ENCODE measurements around the gene CENPH. TPM values are rescaled to one million over a fixed set of nuclear protein-coding genes. Genes with fewer than 3 reads are reported as not detected.

Gene CENPH
- total and polyA plus RNA-seq, 3 experiments from 2014 or later = 8.5 to 51.2 (median 49.6) TPM

DNA sequence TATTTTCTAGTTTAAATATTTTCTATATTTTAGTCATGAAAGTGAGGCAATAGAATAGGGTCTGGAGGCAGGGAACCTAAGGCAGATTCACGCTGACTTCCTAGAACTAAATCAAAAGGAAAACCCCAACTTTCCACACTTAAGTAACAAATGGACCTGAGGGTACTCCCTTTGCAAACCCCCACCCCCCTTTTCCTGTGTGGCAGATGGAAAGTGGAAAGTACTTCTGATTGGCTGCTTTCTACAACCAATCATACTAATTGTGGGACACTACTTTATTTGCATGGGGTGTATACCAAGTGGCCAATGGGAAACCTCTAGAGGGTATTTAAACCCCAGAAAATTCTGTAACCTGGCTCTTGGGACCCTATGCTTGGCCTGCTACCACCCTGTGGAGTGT is 4.8 kb upstream of the CENPH start:
- peaks cover 0 to 5% (median 0%) of the 10 kb centered on the region in 3 donors for H3K36me3 Mint-ChIP-seq
- Histone ChIP-seq H3K36me3 (ENCODE audit: insufficient read depth, low read length) (no peaks in the 10 kb centered on the region), H3K27ac (ENCODE audit: low read depth, low read length) (no peak overlapping the region), H3K9me3 (ENCODE audit: low read length) (no peaks in the 10 kb centered on the region), H3K27me3 (ENCODE audit: insufficient read depth, low read length, poor library complexity, severe bottlenecking) (no peaks in the 10 kb centered on the region), H3K4me1 (ENCODE audit: insufficient read depth, low read length) (peaks cover under 1% of the 10 kb centered on the region), H3K4me3 (ENCODE audit: low read length) (no peak overlapping the region)
- H3K27me3 Mint-ChIP-seq = no peaks in the 10 kb centered on the region
- POLR2A ChIA-PET = no interaction called here
- peaks cover 6 to 11% (median 10%) of the 10 kb centered on the region in 3 donors for H3K4me1 Mint-ChIP-seq
- H3K9me3 Mint-ChIP-seq = no peaks in the 10 kb centered on the region
- no peak overlapping the region for H3K27ac Mint-ChIP-seq
- no peak for DNase-seq
- no peak overlapping the region for H3K4me3 Mint-ChIP-seq
- CTCF ChIA-PET = no interaction called here

GRCh38 chr5:69187342-69187741 is 2.0 kb upstream of the CENPH start:
- Histone ChIP-seq H3K27ac (ENCODE audit: low read depth, low read length) (no peak overlapping the region), H3K27me3 (ENCODE audit: insufficient read depth, low read length, poor library complexity, severe bottlenecking) (no peaks in the 10 kb centered on the region), H3K36me3 (ENCODE audit: insufficient read depth, low read length) (no peaks in the 10 kb centered on the region), H3K4me1 (ENCODE audit: insufficient read depth, low read length) (peaks cover 7% of the 10 kb centered on the region), H3K9me3 (ENCODE audit: low read length) (no peaks in the 10 kb centered on the region), H3K4me3 (ENCODE audit: low read length) (no peak overlapping the region)
- peaks cover 0 to 7% (median 0%) of the 10 kb centered on the region in 3 donors for H3K36me3 Mint-ChIP-seq
- H3K4me3 Mint-ChIP-seq = peak overlapping the region in 6 of 7 donors; percentile 29 to 74 (median 42)
- H3K27me3 Mint-ChIP-seq = no peaks in the 10 kb centered on the region
- no peaks in the 10 kb centered on the region for H3K9me3 Mint-ChIP-seq
- peaks cover 15 to 19% (median 18%) of the 10 kb centered on the region in 3 donors for H3K4me1 Mint-ChIP-seq
- ChIA-PET CTCF (no interaction called here), POLR2A (no interaction called here)
- no peak for DNase-seq
- H3K27ac Mint-ChIP-seq = peak overlapping the region in 3 of 8 donors; percentile 30 to 79 (median 32)

- DNase-seq = peak in 1 of 5 donors; percentile 3
- Mint-ChIP-seq H3K27me3 (no peaks in the 10 kb centered on the region), H3K9me3 (no peaks in the 10 kb centered on the region), H3K4me1 (peaks cover 15 to 19% (median 18%) of the 10 kb centered on the region in 3 donors), H3K27ac (peak overlapping the region; percentile 82 to 98 (median 92)), H3K36me3 (peaks cover 0 to 11% (median 0%) of the 10 kb centered on the region in 3 donors), H3K4me3 (peak overlapping the region; percentile 87 to 94 (median 91))
- peak overlapping the region; percentile 94 for H3K4me3 ChIP-seq (ENCODE audit: low read length)
- H3K27me3 ChIP-seq (ENCODE audit: insufficient read depth, low read length, poor library complexity, severe bottlenecking) = no peaks in the 10 kb centered on the region
- H3K9me3 ChIP-seq (ENCODE audit: low read length) = no peaks in the 10 kb centered on the region
- no peaks in the 10 kb centered on the region for H3K36me3 ChIP-seq (ENCODE audit: insufficient read depth, low read length)
- CTCF ChIA-PET = interaction anchor here (1.5 kb wide), 1 partner anchor 10 kb away, joined by 3 read pairs; no protein-coding TSS in a partner anchor
- peaks cover 7% of the 10 kb centered on the region for H3K4me1 ChIP-seq (ENCODE audit: insufficient read depth, low read length)
- POLR2A ChIA-PET = interaction anchor here (1.2 kb wide), 1 partner anchor 46 kb away, joined by 4 read pairs; the partner anchor contains the start of gene CDK7
- peak overlapping the region; percentile 87 for H3K27ac ChIP-seq (ENCODE audit: low read depth, low read length)
These were observed 597 bp upstream of the CENPH start for GRCh38 chr5:69188811-69189161.

- no peaks in the 10 kb centered on the region for H3K4me1 ChIP-seq (ENCODE audit: insufficient read depth, low read length)
- Mint-ChIP-seq H3K27ac (peak overlapping the region in 2 of 8 donors; percentile 3 to 38), H3K4me3 (no peak overlapping the region), H3K9me3 (no peaks in the 10 kb centered on the region), H3K4me1 (no peaks in the 10 kb centered on the region), H3K27me3 (no peaks in the 10 kb centered on the region), H3K36me3 (peaks cover 1 to 14% (median 4%) of the 10 kb centered on the region in 3 donors)
- H3K36me3 ChIP-seq (ENCODE audit: insufficient read depth, low read length) = no peaks in the 10 kb centered on the region
- H3K27ac ChIP-seq (ENCODE audit: low read depth, low read length) = no peak overlapping the region
- H3K27me3 ChIP-seq (ENCODE audit: insufficient read depth, low read length, poor library complexity, severe bottlenecking) = no peaks in the 10 kb centered on the region
- POLR2A ChIA-PET = no interaction called here
- DNase-seq = no peak
- H3K9me3 ChIP-seq (ENCODE audit: low read length) = no peaks in the 10 kb centered on the region
- no peak overlapping the region for H3K4me3 ChIP-seq (ENCODE audit: low read length)
- CTCF ChIA-PET = interaction anchor here (1.3 kb wide), 1 partner anchor 9 kb away, joined by 3 read pairs; no protein-coding TSS in a partner anchor
These were observed 13.1 kb downstream of the CENPH start for GRCh38 chr5:69202497-69202896.

GRCh38 chr5:69206528-69207190 is 17.3 kb downstream of the CENPH start:
- ChIA-PET POLR2A (no interaction called here), CTCF (no interaction called here)
- H3K27me3 ChIP-seq (ENCODE audit: insufficient read depth, low read length, poor library complexity, severe bottlenecking) = no peaks in the 10 kb centered on the region
- no peaks in the 10 kb centered on the region for H3K27me3 Mint-ChIP-seq
- DNase-seq = no peak
- no peaks in the 10 kb centered on the region for H3K9me3 ChIP-seq (ENCODE audit: low read length)
- no peak overlapping the region for H3K4me3 ChIP-seq (ENCODE audit: low read length)
- H3K4me1 ChIP-seq (ENCODE audit: insufficient read depth, low read length) = no peaks in the 10 kb centered on the region
- peaks cover 0 to 2% (median 0%) of the 10 kb centered on the region in 3 donors for H3K4me1 Mint-ChIP-seq
- H3K9me3 Mint-ChIP-seq = no peaks in the 10 kb centered on the region
- H3K4me3 Mint-ChIP-seq = no peak overlapping the region
- H3K27ac ChIP-seq (ENCODE audit: low read depth, low read length) = no peak overlapping the region
- no peaks in the 10 kb centered on the region for H3K36me3 ChIP-seq (ENCODE audit: insufficient read depth, low read length)
- no peak overlapping the region for H3K27ac Mint-ChIP-seq
- H3K36me3 Mint-ChIP-seq = peaks cover 2 to 4% (median 3%) of the 10 kb centered on the region in 3 donors

DNA sequence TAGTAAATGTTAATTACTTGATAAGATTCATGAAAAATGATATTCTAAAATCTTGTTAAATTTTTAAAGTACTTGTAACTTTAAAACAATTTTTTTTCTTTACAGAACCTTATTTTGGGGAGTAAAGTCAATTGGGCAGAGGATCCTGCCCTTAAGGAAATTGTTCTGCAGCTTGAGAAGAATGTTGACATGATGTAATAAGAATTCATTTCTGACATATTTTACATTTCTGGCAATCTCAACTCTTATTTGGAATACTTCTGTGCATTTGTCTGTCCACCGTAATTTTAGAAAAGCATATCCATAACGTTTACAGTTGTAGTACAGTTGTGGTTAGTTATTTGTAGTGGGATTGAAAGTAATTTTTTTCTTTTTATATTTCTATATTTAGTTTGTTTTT is 20.2 kb downstream of the CENPH start:
- no peak overlapping the region for H3K27ac Mint-ChIP-seq
- ChIA-PET CTCF (interaction anchor here (1.3 kb wide), 1 partner anchor 25 kb away, joined by 4 read pairs; the partner anchor contains the start of gene CDK7), POLR2A (no interaction called here)
- H3K36me3 Mint-ChIP-seq = peaks cover 0 to 2% (median 1%) of the 10 kb centered on the region in 3 donors
- H3K4me1 Mint-ChIP-seq = peaks cover 0 to 7% (median 4%) of the 10 kb centered on the region in 3 donors
- H3K36me3 ChIP-seq (ENCODE audit: insufficient read depth, low read length) = no peaks in the 10 kb centered on the region
- no peak overlapping the region for H3K4me3 ChIP-seq (ENCODE audit: low read length)
- no peaks in the 10 kb centered on the region for H3K27me3 ChIP-seq (ENCODE audit: insufficient read depth, low read length, poor library complexity, severe bottlenecking)
- no peak overlapping the region for H3K4me3 Mint-ChIP-seq
- no peak overlapping the region for H3K27ac ChIP-seq (ENCODE audit: low read depth, low read length)
- no peak for DNase-seq
- H3K9me3 Mint-ChIP-seq = no peaks in the 10 kb centered on the region
- no peaks in the 10 kb centered on the region for H3K27me3 Mint-ChIP-seq
- no peaks in the 10 kb centered on the region for H3K9me3 ChIP-seq (ENCODE audit: low read length)
- no peaks in the 10 kb centered on the region for H3K4me1 ChIP-seq (ENCODE audit: insufficient read depth, low read length)

DNA sequence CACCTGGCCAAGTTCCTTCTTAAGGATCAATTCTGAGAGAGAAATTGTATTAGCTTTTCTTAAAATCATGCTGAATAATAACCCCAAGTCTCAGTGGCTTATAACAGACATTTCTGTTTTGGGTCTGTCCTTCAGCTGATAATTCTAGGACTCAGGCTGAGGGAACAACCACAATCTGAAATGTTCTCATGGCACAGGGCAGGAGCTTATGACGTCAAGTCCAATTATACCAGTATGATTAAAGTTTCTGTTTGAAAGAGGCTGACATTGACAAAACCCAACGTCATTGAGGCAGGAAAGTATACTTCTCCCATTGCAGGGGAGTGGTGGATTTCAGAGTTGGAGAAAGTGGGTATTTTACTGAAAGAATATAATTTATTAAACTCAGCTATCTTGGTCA is 21.8 kb downstream of the CENPH start:
- Mint-ChIP-seq H3K4me1 (peaks cover 1 to 11% (median 8%) of the 10 kb centered on the region in 3 donors), H3K27me3 (no peaks in the 10 kb centered on the region), H3K4me3 (no peak overlapping the region), H3K36me3 (peaks cover 0 to 2% (median 1%) of the 10 kb centered on the region in 3 donors), H3K27ac (peak overlapping the region in 1 of 8 donors; percentile 12), H3K9me3 (no peaks in the 10 kb centered on the region)
- Histone ChIP-seq H3K4me3 (ENCODE audit: low read length) (no peak overlapping the region), H3K9me3 (ENCODE audit: low read length) (no peaks in the 10 kb centered on the region), H3K27me3 (ENCODE audit: insufficient read depth, low read length, poor library complexity, severe bottlenecking) (no peaks in the 10 kb centered on the region), H3K27ac (ENCODE audit: low read depth, low read length) (no peak overlapping the region), H3K36me3 (ENCODE audit: insufficient read depth, low read length) (no peaks in the 10 kb centered on the region), H3K4me1 (ENCODE audit: insufficient read depth, low read length) (no peaks in the 10 kb centered on the region)
- ChIA-PET POLR2A (no interaction called here), CTCF (interaction anchor here (1.3 to 1.7 kb wide), 2 partner anchors 9 to 14 kb away, joined by 3 to 5 read pairs; no protein-coding TSS in a partner anchor)
- no peak for DNase-seq

DNA sequence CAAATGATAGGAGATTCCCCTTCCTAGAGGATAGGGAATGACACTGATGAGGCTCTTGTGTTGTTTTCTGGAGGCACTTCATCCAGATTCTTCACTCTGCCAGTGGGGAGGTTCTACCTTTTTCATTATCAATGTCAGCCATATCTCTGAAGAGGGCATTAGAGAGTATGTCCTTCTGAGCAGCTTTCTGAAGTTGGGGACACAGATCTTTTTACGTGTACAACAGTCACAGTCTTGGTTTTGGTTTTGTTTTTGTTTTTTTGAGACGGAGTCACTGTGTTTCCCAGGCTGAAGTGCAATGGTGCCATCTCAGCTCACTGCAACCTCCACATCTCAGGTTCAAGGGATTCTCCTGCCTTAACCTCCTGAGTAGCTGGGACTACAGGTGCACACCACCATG is 22.6 kb downstream of the CENPH start:
- Mint-ChIP-seq H3K4me3 (peak overlapping the region in 2 of 7 donors; percentile 21 to 32), H3K4me1 (peaks cover 3 to 13% (median 10%) of the 10 kb centered on the region in 3 donors), H3K27ac (peak overlapping the region in 3 of 8 donors; percentile 23 to 72 (median 47)), H3K27me3 (no peaks in the 10 kb centered on the region), H3K9me3 (no peaks in the 10 kb centered on the region), H3K36me3 (peaks cover 0 to 1% (median 0%) of the 10 kb centered on the region in 3 donors)
- Histone ChIP-seq H3K27ac (ENCODE audit: low read depth, low read length) (no peak overlapping the region), H3K4me1 (ENCODE audit: insufficient read depth, low read length) (no peaks in the 10 kb centered on the region), H3K36me3 (ENCODE audit: insufficient read depth, low read length) (no peaks in the 10 kb centered on the region), H3K9me3 (ENCODE audit: low read length) (no peaks in the 10 kb centered on the region), H3K4me3 (ENCODE audit: low read length) (no peak overlapping the region), H3K27me3 (ENCODE audit: insufficient read depth, low read length, poor library complexity, severe bottlenecking) (no peaks in the 10 kb centered on the region)
- ChIA-PET CTCF (interaction anchor here (0.7 to 1.3 kb wide), 2 partner anchors 10 to 124 kb away, joined by 3 read pairs; no protein-coding TSS in a partner anchor), POLR2A (no interaction called here)
- no peak for DNase-seq
